ENCODE measurements around the gene ADAMTS19.

The ADAMTS19 gene

DNA sequence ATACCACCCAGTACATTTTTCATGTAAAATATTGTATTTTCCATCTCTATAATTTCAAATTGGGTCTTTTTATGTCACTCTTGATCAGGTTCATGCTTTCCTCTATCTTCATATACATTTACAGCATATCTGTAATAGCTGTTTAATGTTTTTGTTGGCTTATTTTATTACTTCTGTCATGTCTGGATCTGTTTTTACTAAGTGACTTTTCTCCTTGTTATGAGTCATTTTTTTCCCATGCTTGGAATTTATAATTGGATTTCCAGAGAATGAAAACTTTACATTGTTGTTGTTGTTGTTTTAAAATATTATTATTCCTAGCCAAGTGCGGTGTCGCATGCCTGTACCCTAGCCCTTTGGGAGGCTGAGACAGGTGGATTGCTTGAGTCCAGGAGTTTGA, 5.6 kb upstream of the ADAMTS19 start:
- Histone ChIP-seq H3K9me3 (ENCODE audit: severe bottlenecking) (no peaks in the 10 kb centered on the region), H3K4me1 (ENCODE audit: insufficient read depth, poor library complexity, severe bottlenecking) (no peaks in the 10 kb centered on the region), H3K27ac (ENCODE audit: poor library complexity, severe bottlenecking) (no peak overlapping the region), H3K36me3 (ENCODE audit: low read depth) (no peaks in the 10 kb centered on the region), H3K4me3 (ENCODE audit: severe bottlenecking) (no peak overlapping the region), H3K27me3 (ENCODE audit: insufficient read depth, poor library complexity, severe bottlenecking) (peaks cover 25% of the 10 kb centered on the region)
- ATAC-seq (ENCODE audit: low read depth): no peak
- TF ChIP-seq, protein P1, sequence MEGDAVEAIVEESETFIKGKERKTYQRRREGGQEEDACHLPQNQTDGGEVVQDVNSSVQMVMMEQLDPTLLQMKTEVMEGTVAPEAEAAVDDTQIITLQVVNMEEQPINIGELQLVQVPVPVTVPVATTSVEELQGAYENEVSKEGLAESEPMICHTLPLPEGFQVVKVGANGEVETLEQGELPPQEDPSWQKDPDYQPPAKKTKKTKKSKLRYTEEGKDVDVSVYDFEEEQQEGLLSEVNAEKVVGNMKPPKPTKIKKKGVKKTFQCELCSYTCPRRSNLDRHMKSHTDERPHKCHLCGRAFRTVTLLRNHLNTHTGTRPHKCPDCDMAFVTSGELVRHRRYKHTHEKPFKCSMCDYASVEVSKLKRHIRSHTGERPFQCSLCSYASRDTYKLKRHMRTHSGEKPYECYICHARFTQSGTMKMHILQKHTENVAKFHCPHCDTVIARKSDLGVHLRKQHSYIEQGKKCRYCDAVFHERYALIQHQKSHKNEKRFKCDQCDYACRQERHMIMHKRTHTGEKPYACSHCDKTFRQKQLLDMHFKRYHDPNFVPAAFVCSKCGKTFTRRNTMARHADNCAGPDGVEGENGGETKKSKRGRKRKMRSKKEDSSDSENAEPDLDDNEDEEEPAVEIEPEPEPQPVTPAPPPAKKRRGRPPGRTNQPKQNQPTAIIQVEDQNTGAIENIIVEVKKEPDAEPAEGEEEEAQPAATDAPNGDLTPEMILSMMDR (IDR thresholded peaks at IDR 0.05; ENCODE audit: poor library complexity, severe bottlenecking): no peak
- DNase-seq (ENCODE audit: low spot score): no peak

DNA sequence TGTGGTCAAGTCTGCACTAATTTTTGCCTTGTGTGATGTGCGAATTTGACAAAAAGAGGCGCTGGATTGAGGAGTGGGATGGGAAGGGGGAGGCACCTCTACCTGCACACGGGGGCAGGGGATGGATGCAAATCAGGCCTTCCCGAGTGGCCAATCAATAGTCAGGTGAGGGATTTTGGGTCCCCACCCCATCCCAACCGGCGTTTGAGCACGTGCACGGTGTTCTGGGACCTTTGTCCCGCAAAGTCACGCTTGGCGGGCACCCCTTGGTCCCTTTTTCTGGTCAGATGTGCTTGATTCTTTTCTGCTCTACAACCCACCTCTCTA, 685 bp upstream of the ADAMTS19 start:
- DNase-seq (ENCODE audit: low spot score) (no peak), ATAC-seq (ENCODE audit: low read depth) (no peak)
- Histone ChIP-seq H3K36me3 (ENCODE audit: low read depth) (no peaks in the 10 kb centered on the region), H3K4me1 (ENCODE audit: insufficient read depth, poor library complexity, severe bottlenecking) (no peaks in the 10 kb centered on the region), H3K27ac (ENCODE audit: poor library complexity, severe bottlenecking) (no peak overlapping the region), H3K9me3 (ENCODE audit: severe bottlenecking) (no peaks in the 10 kb centered on the region), H3K4me3 (ENCODE audit: severe bottlenecking) (no peak overlapping the region), H3K27me3 (ENCODE audit: insufficient read depth, poor library complexity, severe bottlenecking) (peaks cover 71% of the 10 kb centered on the region)
- TF ChIP-seq, protein P1 (IDR thresholded peaks at IDR 0.05; ENCODE audit: poor library complexity, severe bottlenecking): no peak

DNA sequence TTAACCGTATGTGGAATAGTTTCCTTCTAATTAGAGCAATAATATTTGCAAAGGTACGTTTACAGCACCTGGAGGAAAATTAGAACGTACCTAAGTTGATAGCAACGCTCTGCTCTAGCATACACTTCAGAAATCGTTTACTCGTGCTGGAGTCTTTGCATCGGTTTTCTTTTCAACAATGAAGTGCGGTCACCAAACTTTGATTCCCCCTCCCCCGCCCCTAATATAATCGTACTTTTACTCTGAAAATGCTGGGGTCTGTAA, 506 bp downstream of the ADAMTS19 start:
- ATAC-seq (ENCODE audit: low read depth) (peak; percentile 37), DNase-seq (ENCODE audit: low spot score) (no peak)

DNA sequence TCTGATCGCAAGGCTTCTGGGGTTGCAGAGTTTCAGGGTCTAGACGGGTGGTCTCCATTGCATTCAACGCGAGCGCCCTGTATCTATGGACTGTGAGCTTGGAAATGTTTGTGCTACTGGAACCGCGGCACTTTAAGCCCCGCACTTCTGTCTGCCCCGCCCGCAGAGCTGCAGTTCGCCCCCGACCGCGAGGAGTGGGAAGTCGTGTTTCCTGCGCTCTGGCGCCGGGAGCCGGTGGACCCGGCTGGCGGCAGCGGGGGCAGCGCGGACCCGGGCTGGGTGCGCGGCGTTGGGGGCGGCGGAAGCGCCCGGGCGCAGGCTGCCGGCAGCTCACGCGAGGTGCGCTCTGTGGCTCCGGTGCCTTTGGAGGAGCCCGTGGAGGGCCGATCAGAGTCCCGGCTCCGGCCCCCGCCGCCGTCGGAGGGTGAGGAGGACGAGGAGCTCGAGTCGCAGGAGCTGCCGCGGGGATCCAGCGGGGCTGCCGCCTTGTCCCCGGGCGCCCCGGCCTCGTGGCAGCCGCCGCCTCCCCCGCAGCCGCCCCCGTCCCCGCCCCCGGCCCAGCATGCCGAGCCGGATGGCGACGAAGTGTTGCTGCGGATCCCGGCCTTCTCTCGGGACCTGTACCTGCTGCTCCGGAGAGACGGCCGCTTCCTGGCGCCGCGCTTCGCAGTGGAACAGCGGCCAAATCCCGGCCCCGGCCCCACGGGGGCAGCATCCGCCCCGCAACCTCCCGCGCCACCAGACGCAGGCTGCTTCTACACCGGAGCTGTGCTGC, 1.0 kb downstream of the ADAMTS19 start:
- no peaks in the 10 kb centered on the region for H3K9me3 ChIP-seq (ENCODE audit: severe bottlenecking)
- TF ChIP-seq, protein P1 (IDR thresholded peaks at IDR 0.05; ENCODE audit: poor library complexity, severe bottlenecking): peak; percentile 34
- no peak for DNase-seq (ENCODE audit: low spot score)
- H3K27me3 ChIP-seq (ENCODE audit: insufficient read depth, poor library complexity, severe bottlenecking): peaks cover 72% of the 10 kb centered on the region
- H3K36me3 ChIP-seq (ENCODE audit: low read depth): no peaks in the 10 kb centered on the region
- ATAC-seq (ENCODE audit: low read depth): peak; percentile 36
- no peaks in the 10 kb centered on the region for H3K4me1 ChIP-seq (ENCODE audit: insufficient read depth, poor library complexity, severe bottlenecking)
- H3K27ac ChIP-seq (ENCODE audit: poor library complexity, severe bottlenecking): no peak overlapping the region
- peak overlapping the region; percentile 23 for H3K4me3 ChIP-seq (ENCODE audit: severe bottlenecking)

More for the DNA sequence above, 506 bp downstream of the ADAMTS19 start:
- Histone ChIP-seq H3K4me3 (ENCODE audit: severe bottlenecking) (peak overlapping the region; percentile 23), H3K27me3 (ENCODE audit: insufficient read depth, poor library complexity, severe bottlenecking) (peaks cover 72% of the 10 kb centered on the region), H3K36me3 (ENCODE audit: low read depth) (no peaks in the 10 kb centered on the region), H3K9me3 (ENCODE audit: severe bottlenecking) (no peaks in the 10 kb centered on the region), H3K4me1 (ENCODE audit: insufficient read depth, poor library complexity, severe bottlenecking) (no peaks in the 10 kb centered on the region), H3K27ac (ENCODE audit: poor library complexity, severe bottlenecking) (no peak overlapping the region)
- TF ChIP-seq, protein P1 (IDR thresholded peaks at IDR 0.05; ENCODE audit: poor library complexity, severe bottlenecking): no peak

DNA sequence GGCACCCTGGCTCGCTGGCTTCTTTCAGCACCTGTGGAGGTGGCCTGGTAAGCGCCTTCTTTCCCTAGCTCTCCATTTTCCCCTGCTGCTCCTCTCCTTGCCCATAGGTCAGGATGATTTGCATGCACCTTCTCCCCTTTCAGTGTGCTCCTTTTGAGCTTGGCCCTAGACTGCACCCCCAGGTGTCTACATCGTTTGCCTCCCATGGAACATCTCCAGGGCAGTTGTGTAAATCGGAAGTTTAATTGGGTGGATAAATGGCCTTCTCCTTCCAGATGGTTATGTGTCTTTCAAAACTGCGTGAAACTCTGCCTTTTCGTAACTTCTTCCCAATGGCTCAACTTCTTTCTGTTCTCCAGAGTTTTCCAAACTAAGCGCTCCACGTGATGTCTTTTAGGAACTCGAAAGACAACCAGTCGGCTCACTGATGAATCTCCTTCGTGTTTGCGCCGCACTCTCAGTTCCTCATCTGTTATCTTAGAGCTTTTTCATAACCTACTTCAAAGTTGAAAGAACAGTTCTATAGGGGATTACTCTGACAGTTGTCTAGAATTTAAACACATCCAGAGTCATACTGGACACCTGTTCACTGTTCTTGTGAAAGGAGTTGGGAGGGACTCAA, 1.7 kb downstream of the ADAMTS19 start:
- H3K27me3 ChIP-seq (ENCODE audit: insufficient read depth, poor library complexity, severe bottlenecking): peaks cover 71% of the 10 kb centered on the region
- peak overlapping the region; percentile 23 for H3K4me3 ChIP-seq (ENCODE audit: severe bottlenecking)
- H3K27ac ChIP-seq (ENCODE audit: poor library complexity, severe bottlenecking): no peak overlapping the region
- H3K4me1 ChIP-seq (ENCODE audit: insufficient read depth, poor library complexity, severe bottlenecking): no peaks in the 10 kb centered on the region
- H3K36me3 ChIP-seq (ENCODE audit: low read depth): no peaks in the 10 kb centered on the region
- TF ChIP-seq, protein P1 (IDR thresholded peaks at IDR 0.05; ENCODE audit: poor library complexity, severe bottlenecking): peak; percentile 4
- ATAC-seq (ENCODE audit: low read depth) (no peak; the same call in 2 of the 3 replicates), DNase-seq (ENCODE audit: low spot score) (no peak)
- H3K9me3 ChIP-seq (ENCODE audit: severe bottlenecking): no peaks in the 10 kb centered on the region

All from RWPE2 (cell line).